HepG2 (cell line): ENCODE results near the gene LRRC10B. TPM values are rescaled to one million over a fixed set of nuclear protein-coding genes. Genes with fewer than 3 reads are reported as not detected.
A peak's percentile ranks its signal among the peaks of the same experiment; 100 is the strongest.

Experiments used
- CTCF ChIP-seq: sonication (generic); formaldehyde crosslinking; IDR thresholded peaks from 2 replicates; pipeline ENCODE4 v1.5.0; 2020; ENCODE audit warnings: mild to moderate bottlenecking, missing genetic modification reagents, moderate library complexity
- FOXA1 ChIP-seq, 2 experiments: fragments of 450-650 bp in 1 of 2; sonication (generic) in 1 of 2; formaldehyde crosslinking in 1 of 2; IDR thresholded peaks; 2 replicates each; pipeline versions ENCODE4 v1.4.0 to v1.6.1; 2016 to 2020; ENCODE audit warnings: missing genetic modification reagents in 1 of 2
- HNF1A ChIP-seq, 2 experiments: sonication (generic) in 1 of 2; formaldehyde crosslinking in 1 of 2; IDR thresholded peaks; 2 replicates each; pipeline versions ENCODE4 v1.4.0 to v1.6.1; 2016 to 2020; ENCODE audit warnings: borderline replicate concordance in 1 of 2, low read depth in 1 of 2, mild to moderate bottlenecking in 1 of 2, missing genetic modification reagents in 1 of 2
- HOXA9 ChIP-seq: sonication (generic); formaldehyde crosslinking; IDR thresholded peaks from 2 replicates; pipeline ENCODE4 v1.8.1; 2022; ENCODE audit warnings: missing genetic modification reagents, mild to moderate bottlenecking, moderate library complexity, borderline replicate concordance
- KDM6A ChIP-seq: IDR thresholded peaks from 2 replicates; pipeline ENCODE4 v1.6.1; 2016; ENCODE audit warnings: low read depth
- KLF12 ChIP-seq: sonication (generic); formaldehyde crosslinking; IDR thresholded peaks from 2 replicates; pipeline ENCODE4 v1.4.0; 2020; ENCODE audit warnings: missing genetic modification reagents, borderline replicate concordance
- NFKB2 ChIP-seq: sonication (generic); formaldehyde crosslinking; IDR thresholded peaks from 2 replicates; pipeline ENCODE4 v1.4.0; 2020; ENCODE audit warnings: missing genetic modification reagents, borderline replicate concordance
- REL ChIP-seq: sonication (generic); formaldehyde crosslinking; conservative IDR thresholded peaks from 2 replicates; pipeline ENCODE4 v1.8.0; 2022; ENCODE audit warnings: mild to moderate bottlenecking, missing genetic modification reagents, moderate library complexity
- SP5 ChIP-seq: IDR thresholded peaks from 2 replicates; pipeline ENCODE4 v1.6.1; 2016; ENCODE audit warnings: low read depth, borderline replicate concordance
- TOE1 ChIP-seq: sonication (generic); formaldehyde crosslinking; IDR thresholded peaks from 2 replicates; pipeline ENCODE4 v1.4.0; 2020; ENCODE audit warnings: mild to moderate bottlenecking, missing genetic modification reagents
- XRCC5 ChIP-seq: fragments of 200-400 bp; formaldehyde crosslinking; optimal IDR thresholded peaks from 2 replicates; pipeline ENCODE3; 2017; ENCODE audit warnings: mild to moderate bottlenecking, low read length
- ZNF263 ChIP-seq: sonication (generic); formaldehyde crosslinking; IDR thresholded peaks from 2 replicates; pipeline ENCODE4 v1.4.0; 2020; ENCODE audit warnings: missing genetic modification reagents
- ZNF382 ChIP-seq: sonication (generic); formaldehyde crosslinking; IDR thresholded peaks from 2 replicates; pipeline ENCODE4 v1.5.0; 2020; ENCODE audit warnings: missing genetic modification reagents, mild to moderate bottlenecking, borderline replicate concordance
- ZNF512 ChIP-seq: sonication (generic); formaldehyde crosslinking; IDR thresholded peaks from 2 replicates; pipeline ENCODE4 v1.4.0; 2020; ENCODE audit warnings: mild to moderate bottlenecking, missing genetic modification reagents
- ZNF572 ChIP-seq: sonication (generic); formaldehyde crosslinking; IDR thresholded peaks from 2 replicates; pipeline ENCODE4 v1.5.1; 2020; ENCODE audit warnings: mild to moderate bottlenecking, missing genetic modification reagents
- ZNF574 ChIP-seq: sonication (generic); formaldehyde crosslinking; IDR thresholded peaks from 2 replicates; pipeline ENCODE4 v1.4.0; 2020; ENCODE audit warnings: missing genetic modification reagents
- ZNF678 ChIP-seq: sonication (generic); formaldehyde crosslinking; IDR thresholded peaks from 2 replicates; pipeline ENCODE4 v1.4.0; 2020; ENCODE audit warnings: mild to moderate bottlenecking, missing genetic modification reagents
- polyA plus RNA-seq, 8 experiments: library from polyadenylated mRNA; depleted of rRNA in 3 of 8; stranded (reverse) in 7 of 8; unstranded in 1 of 8; fragments of >200 nt; fragmentation: Illumina TruSeq in 4 of 8; extraction: Trizol in 4 of 8; gene quantifications; 2 replicates each; pipeline versions ENCODE4 v1.2.1 to v1.2.3, GENCODE V29; 2011 to 2016; ENCODE audit warnings: low read depth in 4 of 8, missing spikeins in 1 of 8, mixed read lengths in 1 of 8; ENCODE audit not compliant: insufficient read depth in 1 of 8
- total RNA-seq, 5 experiments: library from RNA; depleted of rRNA; stranded (reverse); fragments of >200 nt; fragmentation: Illumina TruSeq; extraction: Trizol; gene quantifications; 2 replicates each; pipeline ENCODE4 v1.2.3, GENCODE V29; 2016; ENCODE audit warnings: low read depth in 1 of 5

LRRC10B gene
- total and polyA plus RNA-seq, 2 of the 13 experiments (the other 11 are each of a cell fraction or from before 2014, with no cell fraction given) = not detected

- no peak for TF ChIP-seq NFKB2 (CRISPR knock-in tag)
- TF ChIP-seq KDM6A (CRISPR knock-in tag) = no peak
- TF ChIP-seq FOXA1 (IDR thresholded peaks at IDR 0.05) = no peak
- TF ChIP-seq FOXA1 (CRISPR knock-in tag; IDR thresholded peaks at IDR 0.05) = no peak
- TF ChIP-seq TOE1 (CRISPR knock-in tag) = no peak
- no peak for TF ChIP-seq HNF1A (IDR thresholded peaks at IDR 0.05; ENCODE audit: low read depth)
- TF ChIP-seq HNF1A (CRISPR knock-in tag; IDR thresholded peaks at IDR 0.05; ENCODE audit: borderline replicate concordance) = no peak
- no peak for TF ChIP-seq ZNF263 (CRISPR knock-in tag)
- no peak for TF ChIP-seq ZNF382 (CRISPR knock-in tag)
- TF ChIP-seq ZNF572 (CRISPR knock-in tag) = peak; percentile 23; the same call in 1 of the 2 replicates
- peak; percentile 97 for TF ChIP-seq CTCF (CRISPR knock-in tag)
- peak; percentile 51 for TF ChIP-seq XRCC5
- TF ChIP-seq KLF12 (CRISPR knock-in tag) = no peak
- no peak for TF ChIP-seq ZNF574
- TF ChIP-seq ZNF512 = no peak
- TF ChIP-seq ZNF678 (CRISPR knock-in tag) = no peak
- TF ChIP-seq REL (CRISPR knock-in tag) = no peak
- no peak for TF ChIP-seq SP5 (CRISPR knock-in tag)
- no peak for TF ChIP-seq HOXA9
These were observed 8.4 kb downstream of the LRRC10B start (continued) for GRCh38 chr11:61516675-61517572.
